IMR-90 (cell line): Measurements from ENCODE around the gene FZD7. TPM values are rescaled to one million over a fixed set of nuclear protein-coding genes. Genes with fewer than 3 reads are reported as not detected.
A peak's percentile ranks its signal among the peaks of the same experiment; 100 is the strongest.

ENCODE experiments used
- ATAC-seq: fragments of 200-7000 bp; cut with Tn5 transposase; 2 replicates; pipeline ENCODE4 v1.9.1; 2020; ENCODE audit warnings: low read depth, mild to moderate bottlenecking, moderate library complexity
- BruUV-seq: library from RNA; stranded (reverse); fragments of 400-500 nt; replicated peaks from 2 replicates; lab custom pipeline; 2021; lab: Mats Ljungman, UMichigan
- CTCF ChIA-PET: fragments of 300-600 bp; formaldehyde crosslinking; extraction: SDS; loops from one replicate; lab custom pipeline; 2021; ENCODE audit warnings: antibody characterized with exemption; lab: Yijun Ruan, JAX
- POLR2A ChIA-PET: fragments of 300-600 bp; sonication (Branson Sonifier 250); formaldehyde crosslinking; loops from one replicate; lab custom pipeline; 2022; ENCODE audit warnings: antibody characterized with exemption; ENCODE audit not compliant: unreplicated experiment; lab: Charles Lee
- DNase-seq: peaks from one replicate; pipeline ENCODE4 v3.0.0; 2013
- H2AFZ ChIP-seq: replicated peaks from 2 replicates; pipeline ENCODE3; 2013; ENCODE audit warnings: low read length, mild to moderate bottlenecking; ENCODE audit not compliant: poor library complexity
- H2AK5ac ChIP-seq: 2 replicates; pipeline ENCODE4 v1.6.1; 2013; ENCODE audit warnings: low read depth, low read length, inconsistent platforms
- H2AK9ac ChIP-seq: replicated peaks from 2 replicates; pipeline ENCODE3; 2013; ENCODE audit warnings: mild to moderate bottlenecking, low read depth, low read length, moderate library complexity; ENCODE audit not compliant: poor library complexity
- H2BK120ac ChIP-seq: 2 replicates; pipeline ENCODE4 v1.6.1; 2013; ENCODE audit warnings: low read depth, low read length, inconsistent platforms
- H2BK15ac ChIP-seq: 3 replicates; pipeline ENCODE4 v1.6.1; 2013; ENCODE audit warnings: low read depth, low read length, inconsistent platforms
- H2BK20ac ChIP-seq: 2 replicates; pipeline ENCODE4 v1.6.1; 2013; ENCODE audit warnings: low read depth, mild to moderate bottlenecking, inconsistent platforms, low read length, moderate library complexity
- H2BK5ac ChIP-seq: 2 replicates; pipeline ENCODE4 v1.6.1; 2013; ENCODE audit warnings: mild to moderate bottlenecking, low read depth, low read length, inconsistent platforms; ENCODE audit not compliant: poor library complexity, severe bottlenecking
- H3K14ac ChIP-seq: replicated peaks from 2 replicates; pipeline ENCODE4 v1.6.1; 2013; ENCODE audit warnings: low read depth, low read length, inconsistent platforms
- H3K18ac ChIP-seq: 2 replicates; pipeline ENCODE4 v1.6.1; 2013; ENCODE audit warnings: low read depth, low read length, control low read depth
- H3K23ac ChIP-seq: 2 replicates; pipeline ENCODE4 v1.6.1; 2013; ENCODE audit warnings: low read depth, low read length, inconsistent platforms
- H3K27ac ChIP-seq: 2 replicates; pipeline ENCODE4 v1.5.1; 2013; ENCODE audit warnings: mild to moderate bottlenecking, control low read depth, low read length; ENCODE audit not compliant: insufficient read depth
- H3K27me3 ChIP-seq: 2 replicates; pipeline ENCODE4 v1.6.1; 2013; ENCODE audit warnings: low read length; ENCODE audit not compliant: control insufficient read depth, insufficient read depth
- H3K36me3 ChIP-seq: 2 replicates; pipeline ENCODE4 v1.6.1; 2013; ENCODE audit warnings: low read length, mixed read lengths; ENCODE audit not compliant: control insufficient read depth, insufficient read depth
- H3K4ac ChIP-seq: 2 replicates; pipeline ENCODE4 v1.6.1; 2013; ENCODE audit warnings: low read depth, low read length, inconsistent platforms
- H3K4me1 ChIP-seq: 2 replicates; pipeline ENCODE4 v1.6.1; 2013; ENCODE audit warnings: low read length, mixed read lengths; ENCODE audit not compliant: control insufficient read depth, insufficient read depth
- H3K4me2 ChIP-seq: 2 replicates; pipeline ENCODE4 v1.6.1; 2013; ENCODE audit warnings: low read depth, mild to moderate bottlenecking, control low read depth, low read length, moderate library complexity
- H3K4me3 ChIP-seq: 2 replicates; pipeline ENCODE4 v1.5.1; 2013; ENCODE audit warnings: low read depth, mild to moderate bottlenecking, control low read depth, low read length, moderate library complexity; ENCODE audit not compliant: insufficient read depth
- H3K56ac ChIP-seq: 2 replicates; pipeline ENCODE4 v1.6.1; 2013; ENCODE audit warnings: low read length, inconsistent platforms; ENCODE audit not compliant: insufficient read depth; ENCODE audit errors: extremely low read depth
- H3K79me1 ChIP-seq, 2 experiments: 2 replicates each; pipeline ENCODE4 v1.6.1; 2013; ENCODE audit warnings: low read length in 2 of 2, inconsistent platforms in 1 of 2, low read depth in 1 of 2
- H3K9ac ChIP-seq: 2 replicates; pipeline ENCODE4 v1.6.1; 2013; ENCODE audit warnings: low read depth, low read length, control low read depth
- H3K9me1 ChIP-seq: 2 replicates; pipeline ENCODE4 v1.6.1; 2013; ENCODE audit warnings: low read length, inconsistent platforms; ENCODE audit not compliant: insufficient read depth
- H3K9me3 ChIP-seq: 2 replicates; pipeline ENCODE4 v1.6.1; 2013; ENCODE audit warnings: low read length; ENCODE audit not compliant: control insufficient read depth, insufficient read depth
- H4K20me1 ChIP-seq: 2 replicates; pipeline ENCODE4 v1.6.1; 2013; ENCODE audit warnings: low read length, inconsistent platforms; ENCODE audit not compliant: insufficient read depth
- H4K5ac ChIP-seq: 2 replicates; pipeline ENCODE4 v1.6.1; 2013; ENCODE audit warnings: mild to moderate bottlenecking, low read depth, low read length, control low read depth
- H4K8ac ChIP-seq, 2 experiments: 2 replicates each; pipeline ENCODE4 v1.6.1; 2013; ENCODE audit warnings: low read depth in 2 of 2, low read length in 2 of 2, control low read depth in 1 of 2, inconsistent platforms in 1 of 2
- H4K91ac ChIP-seq: 2 replicates; pipeline ENCODE4 v1.6.1; 2013; ENCODE audit warnings: low read depth, low read length, inconsistent platforms; ENCODE audit not compliant: insufficient read depth
- BHLHE40 ChIP-seq: fragments of 150-350 bp; IDR thresholded peaks from 2 replicates; pipeline ENCODE4 v1.6.1; 2016; ENCODE audit warnings: mild to moderate bottlenecking, low read depth, low read length
- CEBPB ChIP-seq: IDR thresholded peaks from 2 replicates; pipeline ENCODE4 v1.6.1; 2012; ENCODE audit warnings: low read depth, low read length, improper control_type of control experiment
- CHD1 ChIP-seq: IDR thresholded peaks from 2 replicates; pipeline ENCODE4 v1.6.1; 2012; ENCODE audit warnings: low read depth, low read length, improper control_type of control experiment
- FOS ChIP-seq: fragments of 150-350 bp; IDR thresholded peaks from 2 replicates; pipeline ENCODE4 v1.6.1; 2016; ENCODE audit warnings: low read depth, low read length
- MAFK ChIP-seq: IDR thresholded peaks from 2 replicates; pipeline ENCODE4 v1.6.1; 2012; ENCODE audit warnings: low read depth, low read length, improper control_type of control experiment
- MAZ ChIP-seq: IDR thresholded peaks from 2 replicates; pipeline ENCODE4 v1.6.1; 2012; ENCODE audit warnings: low read depth, mild to moderate bottlenecking, low read length, improper control_type of control experiment, moderate library complexity, borderline replicate concordance
- MXI1 ChIP-seq: IDR thresholded peaks from 2 replicates; pipeline ENCODE4 v1.6.1; 2012; ENCODE audit warnings: low read depth, mild to moderate bottlenecking, low read length, moderate library complexity, borderline replicate concordance
- NFE2L2 ChIP-seq: fragments of 150-350 bp; IDR thresholded peaks from 2 replicates; pipeline ENCODE4 v1.6.1; 2016; ENCODE audit warnings: low read depth, mild to moderate bottlenecking, low read length
- POLR2A ChIP-seq: IDR thresholded peaks from 2 replicates; pipeline ENCODE4 v1.6.1; 2012; ENCODE audit warnings: mild to moderate bottlenecking, low read depth, low read length
- RAD21 ChIP-seq: IDR thresholded peaks from 2 replicates; pipeline ENCODE4 v1.6.1; 2012; ENCODE audit warnings: low read length, improper control_type of control experiment
- RCOR1 ChIP-seq: IDR thresholded peaks from 2 replicates; pipeline ENCODE4 v1.6.1; 2012; ENCODE audit warnings: mild to moderate bottlenecking, low read length, improper control_type of control experiment; ENCODE audit not compliant: insufficient replicate concordance
- RFX5 ChIP-seq: IDR thresholded peaks from 2 replicates; pipeline ENCODE4 v1.8.0; 2012; ENCODE audit warnings: low read depth, mild to moderate bottlenecking, low read length, moderate library complexity
- SMC3 ChIP-seq: fragments of 150-350 bp; IDR thresholded peaks from 2 replicates; pipeline ENCODE4 v1.6.1; 2016; ENCODE audit warnings: low read depth, mild to moderate bottlenecking, antibody characterized with exemption, low read length, moderate library complexity
- USF2 ChIP-seq: fragments of 150-350 bp; IDR thresholded peaks from 2 replicates; pipeline ENCODE4 v1.6.1; 2017; ENCODE audit warnings: mild to moderate bottlenecking, antibody characterized with exemption, low read length, low read depth
- WGBS, 2 experiments: methylation state at CpG; one replicate each; pipeline versions ENCODE4 v1.1.5 to v1.1.7; 2013; ENCODE audit warnings: missing lambda C conversion rate in 2 of 2; ENCODE audit not compliant: insufficient read length in 1 of 2; ENCODE audit errors: extremely low coverage in 2 of 2; 5-methylcytosine and 5-hydroxymethylcytosine counted together
- dilution Hi-C: fragments of 300-500 bp; cut with HindIII; formaldehyde crosslinking; loops from one replicate; pipeline ENCODE4 v1.14.3; 2018; ENCODE audit warnings: low sequenced_read_pairs; ENCODE audit not compliant: unreplicated experiment
- in situ Hi-C: fragments of 300-500 bp; cut with MboI; formaldehyde crosslinking; loops from 3 replicates; pipeline ENCODE4 v1.14.3; 2019; ENCODE audit warnings: low sequenced_read_pairs, inconsistent platforms, mixed read lengths
- intact Hi-C: fragments of 100-400 bp; cut with micrococcal nuclease; formaldehyde crosslinking; loops from 2 replicates; pipeline ENCODE4 v1.10.0; 2022
- polyA plus RNA-seq, 3 experiments: library from polyadenylated mRNA; depleted of rRNA; stranded (reverse); fragments of >200 nt; gene quantifications; 2 replicates each; pipeline ENCODE4 v1.2.3, GENCODE V29; 2012; ENCODE audit warnings: low replicate concordance in 1 of 3
- total RNA-seq: library from RNA; depleted of rRNA; stranded (reverse); fragments of >200 nt; gene quantifications from 2 replicates; pipeline ENCODE4 v1.2.3, GENCODE V29; 2012
- TF ChIP-seq, protein P1 (sequence below): fragments of 150-350 bp; IDR thresholded peaks from 2 replicates; pipeline ENCODE4 v1.6.1; 2016; ENCODE audit warnings: low read depth, mild to moderate bottlenecking, low read length, moderate library complexity, borderline replicate concordance
- TF ChIP-seq, protein P2 (sequence below): conservative IDR thresholded peaks from 2 replicates; pipeline ENCODE4 v1.5.1; 2012; ENCODE audit warnings: mild to moderate bottlenecking, low read depth, low read length, improper control_type of control experiment

FZD7 gene
- total and polyA plus RNA-seq, 2 of the 4 experiments (the other 2 are of a cell fraction), result 62.4 to 90.9 TPM

- Histone ChIP-seq H3K4me3 (no peak overlapping the region), H4K8ac (no peak overlapping the region), H2AFZ (no peak overlapping the region), H3K9me3 (no peaks in the 10 kb centered on the region), H3K79me1 (no peaks in the 10 kb centered on the region), H4K5ac (no peak overlapping the region), H3K18ac (no peak overlapping the region; the same call in 1 of the 2 replicates), H3K4ac (peak overlapping the region; percentile 36; the same call in 1 of the 2 replicates), H3K9ac (no peak overlapping the region), H3K23ac (no peak overlapping the region), H3K27me3 (no peaks in the 10 kb centered on the region), H2AK5ac (no peak overlapping the region), H3K56ac (no peak overlapping the region), H2BK15ac (no peak overlapping the region), H3K27ac (no peak overlapping the region), H2BK5ac (no peak overlapping the region), H2BK20ac (no peak overlapping the region), H3K9me1 (no peaks in the 10 kb centered on the region), H4K20me1 (no peaks in the 10 kb centered on the region), H3K4me2 (no peak overlapping the region), H2AK9ac (no peak overlapping the region), H3K4me1 (peaks cover 13% of the 10 kb centered on the region), H4K91ac (no peak overlapping the region), H3K36me3 (no peaks in the 10 kb centered on the region), H3K14ac (no peak overlapping the region), H2BK120ac (no peak overlapping the region)
- DNase-seq (no peak), ATAC-seq (no peak)
- TF ChIP-seq NFE2L2, result no peak
- TF ChIP-seq FOS, result no peak
- TF ChIP-seq BHLHE40, result no peak
- TF ChIP-seq POLR2A, result no peak
- TF ChIP-seq USF2, result no peak
- no peak for TF ChIP-seq MXI1
- TF ChIP-seq RAD21, result no peak
- no peak for TF ChIP-seq RCOR1
- no peak for TF ChIP-seq SMC3
- TF ChIP-seq, protein P1, sequence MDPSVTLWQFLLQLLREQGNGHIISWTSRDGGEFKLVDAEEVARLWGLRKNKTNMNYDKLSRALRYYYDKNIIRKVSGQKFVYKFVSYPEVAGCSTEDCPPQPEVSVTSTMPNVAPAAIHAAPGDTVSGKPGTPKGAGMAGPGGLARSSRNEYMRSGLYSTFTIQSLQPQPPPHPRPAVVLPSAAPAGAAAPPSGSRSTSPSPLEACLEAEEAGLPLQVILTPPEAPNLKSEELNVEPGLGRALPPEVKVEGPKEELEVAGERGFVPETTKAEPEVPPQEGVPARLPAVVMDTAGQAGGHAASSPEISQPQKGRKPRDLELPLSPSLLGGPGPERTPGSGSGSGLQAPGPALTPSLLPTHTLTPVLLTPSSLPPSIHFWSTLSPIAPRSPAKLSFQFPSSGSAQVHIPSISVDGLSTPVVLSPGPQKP, result no peak
- TF ChIP-seq RFX5, result no peak
- no peak for TF ChIP-seq MAFK
- no peak for TF ChIP-seq CHD1
- no peak for TF ChIP-seq CEBPB
- TF ChIP-seq, protein P2, sequence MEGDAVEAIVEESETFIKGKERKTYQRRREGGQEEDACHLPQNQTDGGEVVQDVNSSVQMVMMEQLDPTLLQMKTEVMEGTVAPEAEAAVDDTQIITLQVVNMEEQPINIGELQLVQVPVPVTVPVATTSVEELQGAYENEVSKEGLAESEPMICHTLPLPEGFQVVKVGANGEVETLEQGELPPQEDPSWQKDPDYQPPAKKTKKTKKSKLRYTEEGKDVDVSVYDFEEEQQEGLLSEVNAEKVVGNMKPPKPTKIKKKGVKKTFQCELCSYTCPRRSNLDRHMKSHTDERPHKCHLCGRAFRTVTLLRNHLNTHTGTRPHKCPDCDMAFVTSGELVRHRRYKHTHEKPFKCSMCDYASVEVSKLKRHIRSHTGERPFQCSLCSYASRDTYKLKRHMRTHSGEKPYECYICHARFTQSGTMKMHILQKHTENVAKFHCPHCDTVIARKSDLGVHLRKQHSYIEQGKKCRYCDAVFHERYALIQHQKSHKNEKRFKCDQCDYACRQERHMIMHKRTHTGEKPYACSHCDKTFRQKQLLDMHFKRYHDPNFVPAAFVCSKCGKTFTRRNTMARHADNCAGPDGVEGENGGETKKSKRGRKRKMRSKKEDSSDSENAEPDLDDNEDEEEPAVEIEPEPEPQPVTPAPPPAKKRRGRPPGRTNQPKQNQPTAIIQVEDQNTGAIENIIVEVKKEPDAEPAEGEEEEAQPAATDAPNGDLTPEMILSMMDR, result no peak
- TF ChIP-seq MAZ, result no peak
- in situ Hi-C loops (no loop called here), intact Hi-C loops (no loop called here), dilution Hi-C loops (no loop called here)
- WGBS, 2 experiments, result 77% methylated on average over 5 of the region's 8 CpGs; no CpG with 5 or more reads in 1 of the 2 experiments
- no TSS peak for BruUV-seq
- POLR2A ChIA-PET, result interaction anchor here (0.5 kb wide), 1 partner anchor 180 kb away, joined by 3 read pairs; no protein-coding TSS in a partner anchor
- CTCF ChIA-PET, result interaction anchor here (1.1 kb wide), 1 partner anchor 163 kb away, joined by 3 read pairs; no protein-coding TSS in a partner anchor
Observed at GRCh38 chr2:202023904-202024266, 9.8 kb upstream of the FZD7 start.
